Measurements from ENCODE around the gene FKBP2.

The FKBP2 gene

GRCh38 chr11:64292460-64293254, 51.8 kb downstream of the FKBP2 start:
- TF ChIP-seq GABPA (IDR thresholded peaks at IDR 0.05; ENCODE audit: low read depth): no peak
- no peak for TF ChIP-seq CTCF (IDR thresholded peaks at IDR 0.05; ENCODE audit: insufficient read depth, low read length)
- TF ChIP-seq SPI1 (IDR thresholded peaks at IDR 0.05; ENCODE audit: borderline replicate concordance, low read depth): no peak
- TF ChIP-seq REST (IDR thresholded peaks at IDR 0.05; ENCODE audit: insufficient replicate concordance, low read depth): no peak
- no peak for TF ChIP-seq POLR2AphosphoS5 (IDR thresholded peaks at IDR 0.05; ENCODE audit: low read depth)
- Histone ChIP-seq H3K4me3 (replicated peaks; ENCODE audit: insufficient read depth, low read length) (no peak overlapping the region), H3K27ac (replicated peaks) (no peak overlapping the region), H3K27me3 (ENCODE audit: insufficient read depth, poor library complexity, severe bottlenecking) (peaks cover 61% of the 10 kb centered on the region)
- no peak for DNase-seq (ENCODE audit: low read depth in 1 of 2, low spot score in 1 of 2)
